ENCODE results near the gene HNRNPF.
"Not testable (repeated sequence)": the region's sequence is repeated elsewhere in the genome, so short reads cannot be mapped to it uniquely, and the experiment has no call there.

Gene HNRNPF

GRCh38 chr10:43430926-43431663 lies 22.1 kb upstream of the HNRNPF start:
- CTCF ChIA-PET = interaction anchor here (0.6 kb wide), 1 partner anchor 157 kb away, joined by 3 read pairs; no protein-coding TSS in a partner anchor
- DNase-seq (ENCODE audit: extremely low spot score) = no peak
- no peak for TF ChIP-seq CTCF (IDR thresholded peaks at IDR 0.05; ENCODE audit: control extremely low read depth, extremely low read depth, low read depth, missing control alignments)
- POLR2A ChIA-PET = no interaction called here

GRCh38 chr10:43427166-43427825 lies 18.3 kb upstream of the HNRNPF start:
- CTCF ChIA-PET = interaction anchor here (1.0 to 2.0 kb wide), 4 partner anchors 8 to 26 kb away, joined by 3 to 7 read pairs (median 4); no protein-coding TSS in a partner anchor
- DNase-seq (ENCODE audit: extremely low spot score) = no peak
- TF ChIP-seq CTCF (IDR thresholded peaks at IDR 0.05; ENCODE audit: control extremely low read depth, extremely low read depth, low read depth, missing control alignments) = no peak
- POLR2A ChIA-PET = no interaction called here

- DNase-seq (ENCODE audit: extremely low spot score); CTCF ChIA-PET: not testable (repeated sequence)
- POLR2A ChIA-PET = interaction anchor here (0.7 kb wide), 1 partner anchor 16 kb away, joined by 8 read pairs; no protein-coding TSS in a partner anchor
Measured at GRCh38 chr10:43426476-43426875, 17.5 kb upstream of the HNRNPF start.

- ChIA-PET CTCF (no interaction called here), POLR2A (no interaction called here)
- no peak for TF ChIP-seq CTCF (IDR thresholded peaks at IDR 0.05; ENCODE audit: control extremely low read depth, extremely low read depth, low read depth, missing control alignments)
- no peak for DNase-seq (ENCODE audit: extremely low spot score)
Measured at GRCh38 chr10:43424416-43424815, 15.4 kb upstream of the HNRNPF start.

GRCh38 chr10:43421944-43422343 lies 13.0 kb upstream of the HNRNPF start:
- DNase-seq (ENCODE audit: extremely low spot score) = not testable (repeated sequence)
- POLR2A ChIA-PET = interaction anchor here (0.7 kb wide), 1 partner anchor 21 kb away, joined by 4 read pairs; no protein-coding TSS in a partner anchor
- CTCF ChIA-PET = interaction anchor here (1.2 kb wide), 1 partner anchor 14 kb away, joined by 3 read pairs; no protein-coding TSS in a partner anchor

GRCh38 chr10:43421519-43421918 lies 12.5 kb upstream of the HNRNPF start:
- TF ChIP-seq CTCF (IDR thresholded peaks at IDR 0.05; ENCODE audit: control extremely low read depth, extremely low read depth, low read depth, missing control alignments) = no peak
- ChIA-PET POLR2A (interaction anchor here (0.7 kb wide), 1 partner anchor 21 kb away, joined by 4 read pairs; no protein-coding TSS in a partner anchor), CTCF (interaction anchor here (1.2 kb wide), 2 partner anchors 14 to 15 kb away, joined by 3 to 4 read pairs; partner anchors contain the start of gene ZNF487)
- no peak for DNase-seq (ENCODE audit: extremely low spot score)

GRCh38 chr10:43421201-43421507 lies 12.2 kb upstream of the HNRNPF start:
- DNase-seq (ENCODE audit: extremely low spot score) = no peak
- ChIA-PET CTCF (interaction anchor here (1.2 to 2.2 kb wide), 3 partner anchors 12 to 16 kb away, joined by 3 to 10 read pairs (median 4); partner anchors contain the start of gene ZNF487), POLR2A (interaction anchor here (1.5 kb wide), 1 partner anchor 13 kb away, joined by 3 read pairs; no protein-coding TSS in a partner anchor)

More at GRCh38 chr10:43421201-43421507, 12.2 kb upstream of the HNRNPF start:
- no peak for TF ChIP-seq CTCF (IDR thresholded peaks at IDR 0.05; ENCODE audit: control extremely low read depth, extremely low read depth, low read depth, missing control alignments)
